GM21576 (cell line): Measurements from ENCODE around the gene MEGF11.
"Not testable (repeated sequence)": the region's sequence is repeated elsewhere in the genome, so short reads cannot be mapped to it uniquely, and the experiment has no call there.

Source experiments
- ATAC-seq: cut with Tn5 transposase; IDR thresholded peaks from one replicate; pipeline ENCODE4 v1.9.1; 2021; ENCODE audit warnings: mild to moderate bottlenecking, moderate library complexity; ENCODE audit not compliant: unreplicated experiment

The MEGF11 gene

GRCh38 chr15:65986416-65986815 lies 267.1 kb downstream of the MEGF11 start:
- ATAC-seq, result no peak

- no peak for ATAC-seq
These were observed 268.2 kb downstream of the MEGF11 start for GRCh38 chr15:65985387-65985786.

DNA sequence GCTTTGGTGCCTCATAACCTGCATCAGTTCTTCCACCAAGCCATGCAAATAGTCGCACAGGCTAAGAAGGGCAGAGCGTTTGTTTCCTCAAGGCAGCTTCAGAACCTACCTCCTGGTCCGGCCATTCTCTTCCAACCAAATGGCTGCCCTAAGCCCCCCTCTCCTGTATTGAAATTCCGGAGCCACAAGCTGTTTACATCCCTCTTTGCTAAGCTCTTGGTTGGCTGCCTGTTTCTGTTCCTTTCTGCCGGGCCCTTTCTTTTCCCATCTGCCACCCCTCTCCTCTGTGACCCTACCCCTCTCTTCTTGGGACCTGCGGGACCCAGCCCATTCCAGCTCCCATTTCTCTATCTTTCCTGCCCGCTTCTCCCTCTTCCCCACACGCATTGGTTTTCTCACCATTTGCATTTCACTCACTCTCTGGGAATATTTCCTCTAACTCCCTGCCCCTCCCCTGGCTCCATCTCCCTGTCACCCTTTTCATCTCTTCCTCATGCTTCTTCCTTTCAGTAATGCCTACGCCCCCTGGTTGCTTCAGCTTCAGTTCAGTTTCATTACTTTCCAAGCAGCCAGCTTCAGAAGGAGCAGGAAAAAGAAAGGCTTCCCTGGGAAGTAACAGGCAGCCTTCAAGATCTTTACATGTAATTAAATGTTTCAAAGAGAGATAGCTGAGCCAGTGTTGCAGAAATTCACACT lies 270.8 kb downstream of the MEGF11 start:
- ATAC-seq, result no peak

DNA sequence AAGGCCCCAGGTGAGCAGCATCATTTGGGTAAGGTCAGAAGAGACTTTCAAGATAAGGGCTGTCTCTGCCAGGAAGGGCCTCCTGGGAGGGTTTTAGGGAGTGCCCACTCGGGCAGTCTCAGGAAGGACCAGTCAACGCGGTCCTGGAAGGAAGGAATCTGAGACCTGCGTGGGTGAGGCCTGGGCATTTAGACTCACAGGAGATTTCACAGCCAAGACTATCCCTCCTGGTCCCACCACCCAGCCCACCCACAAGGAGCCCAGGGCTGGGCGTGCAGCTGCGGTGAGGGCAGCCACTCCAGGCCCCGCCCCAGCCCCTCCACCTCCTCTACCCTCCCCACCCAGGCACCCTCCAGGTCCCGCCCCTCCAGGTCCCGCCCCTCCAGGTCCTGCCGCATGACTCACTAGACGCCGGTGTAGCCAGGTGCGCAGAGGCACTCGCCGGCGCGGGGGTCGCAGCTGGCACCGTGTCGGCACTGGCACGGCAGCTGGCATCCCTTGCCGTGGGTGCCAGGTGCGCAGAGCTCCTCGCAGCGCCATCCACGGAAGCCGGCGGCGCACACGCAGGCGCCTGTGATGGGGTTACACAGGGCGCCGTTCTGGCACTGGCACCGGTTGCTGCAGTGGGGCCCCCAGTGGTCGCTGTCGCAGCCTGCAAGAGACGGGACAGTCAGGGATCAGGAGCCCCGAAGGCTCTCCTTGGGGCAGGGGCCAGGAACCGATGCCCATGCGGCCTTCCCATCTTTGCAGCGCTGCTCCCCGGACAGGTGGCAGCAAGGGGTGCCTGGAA lies 271.5 kb downstream of the MEGF11 start:
- ATAC-seq, result peak; percentile 60

GRCh38 chr15:65980824-65981456 lies 272.6 kb downstream of the MEGF11 start:
- ATAC-seq, result no peak

GRCh38 chr15:65979837-65980236 lies 273.7 kb downstream of the MEGF11 start:
- ATAC-seq, result no peak

DNA sequence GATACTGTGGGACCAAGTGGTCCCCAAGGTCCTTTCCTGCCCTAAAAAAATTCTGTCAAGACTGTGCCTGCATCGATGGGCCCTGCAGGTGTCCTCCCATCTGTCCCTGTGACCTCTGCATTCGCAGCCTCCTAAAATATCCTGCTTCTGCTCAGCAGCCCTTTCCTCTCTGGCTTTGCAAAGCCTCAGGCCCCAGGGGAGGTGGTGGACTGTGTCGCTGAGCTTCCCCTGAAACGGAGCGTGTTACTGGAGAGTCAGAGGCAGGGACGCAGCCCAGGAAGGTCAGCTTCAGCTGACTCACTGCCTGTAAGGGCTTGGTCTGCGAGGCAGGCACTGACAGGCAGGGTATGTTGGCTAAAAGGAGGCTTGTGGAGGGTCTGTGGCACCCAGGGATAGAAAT lies 274.2 kb downstream of the MEGF11 start:
- ATAC-seq, result no peak

DNA sequence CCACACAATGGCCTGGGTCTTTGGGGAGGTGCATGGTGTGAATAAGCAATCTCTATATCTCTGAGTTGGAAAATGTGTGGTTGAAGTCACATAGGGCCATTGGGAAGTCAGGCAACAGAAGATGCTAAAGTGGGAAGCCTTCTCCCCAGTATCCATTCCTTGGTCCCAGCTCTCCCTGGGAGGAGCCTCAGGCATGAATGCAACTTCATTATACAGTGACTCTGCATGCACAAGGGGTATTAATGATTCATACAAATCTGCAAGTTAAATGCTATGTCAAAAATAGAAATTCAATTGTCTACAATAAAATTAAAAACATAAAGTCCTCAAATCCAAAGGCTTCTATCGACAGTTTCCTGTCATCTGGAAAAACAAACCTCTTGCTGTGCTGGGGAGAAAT lies 275.4 kb downstream of the MEGF11 start:
- no peak for ATAC-seq

GRCh38 chr15:65976196-65976595 lies 277.4 kb downstream of the MEGF11 start:
- not testable (repeated sequence) for ATAC-seq

DNA sequence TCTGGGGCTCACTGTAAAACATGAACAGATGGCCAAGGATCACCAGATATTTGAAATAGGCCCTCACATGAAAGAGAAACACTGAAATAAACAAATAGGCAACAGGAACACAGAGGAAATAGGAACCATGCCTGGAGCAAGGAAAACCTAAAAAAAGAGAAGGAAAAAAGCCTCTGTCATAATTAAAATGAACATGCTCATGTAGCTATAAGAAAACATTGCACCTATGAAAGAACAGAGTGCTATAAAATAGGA lies 281.9 kb downstream of the MEGF11 start:
- no peak for ATAC-seq

DNA sequence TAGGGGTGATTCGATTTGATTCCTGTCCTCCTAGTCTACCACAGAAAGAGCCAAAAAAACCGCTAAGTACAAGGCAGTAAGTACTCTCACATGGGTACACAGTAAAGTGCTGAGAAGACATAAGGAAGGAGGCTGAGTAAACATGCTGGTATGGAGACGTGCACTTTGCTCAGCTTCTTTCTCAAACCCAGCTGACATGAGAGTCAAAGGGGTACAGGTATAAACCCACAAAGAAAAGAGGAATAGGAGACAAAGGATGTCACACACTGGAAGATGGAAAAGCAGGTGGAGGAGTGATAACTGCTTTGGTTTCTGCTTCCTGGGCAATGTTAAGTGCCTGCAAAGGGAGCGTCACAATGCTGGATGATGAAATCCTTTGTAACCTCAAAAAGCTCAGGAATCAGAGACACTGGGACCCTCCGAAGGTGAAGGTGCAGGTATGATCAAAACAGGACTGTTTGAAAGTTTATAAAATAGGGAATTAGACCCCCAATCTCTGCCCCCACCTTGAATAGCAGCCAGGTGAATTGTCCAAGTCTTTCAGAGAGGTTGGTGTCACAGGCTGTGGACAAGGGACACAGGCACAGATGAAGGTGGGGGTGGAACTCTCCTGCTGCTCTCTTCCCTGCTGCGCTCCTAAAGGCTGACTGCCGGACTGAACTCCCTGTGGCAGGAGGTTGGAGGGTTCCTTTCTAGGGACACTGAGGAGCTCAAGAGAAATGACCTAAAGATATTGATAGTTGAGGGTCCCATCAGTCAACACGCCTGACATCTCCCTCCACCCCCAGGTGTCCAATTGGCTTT lies 282.4 kb downstream of the MEGF11 start:
- ATAC-seq, result no peak

GRCh38 chr15:65969865-65970816 lies 283.4 kb downstream of the MEGF11 start:
- ATAC-seq, result no peak

DNA sequence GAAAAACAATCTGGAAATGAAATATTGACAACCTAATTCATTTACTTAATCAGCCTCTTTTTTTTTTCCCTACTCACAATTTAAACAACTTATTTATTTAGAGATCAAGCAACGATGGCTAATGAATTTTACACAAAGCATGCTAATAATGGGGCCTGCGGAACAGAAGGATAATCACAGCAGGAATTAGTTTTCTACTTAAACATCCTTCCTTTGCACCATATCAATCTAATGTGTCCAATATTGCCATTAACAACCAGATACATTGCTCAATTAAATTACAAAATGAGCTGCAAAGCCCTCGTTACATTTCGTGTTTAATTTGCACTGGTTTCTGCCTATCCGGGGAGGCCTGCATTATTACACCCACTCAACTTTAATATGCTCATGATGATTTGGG lies 285.0 kb downstream of the MEGF11 start:
- no peak for ATAC-seq

- ATAC-seq, result no peak
These were observed 288.6 kb downstream of the MEGF11 start for GRCh38 chr15:65964792-65965433.

DNA sequence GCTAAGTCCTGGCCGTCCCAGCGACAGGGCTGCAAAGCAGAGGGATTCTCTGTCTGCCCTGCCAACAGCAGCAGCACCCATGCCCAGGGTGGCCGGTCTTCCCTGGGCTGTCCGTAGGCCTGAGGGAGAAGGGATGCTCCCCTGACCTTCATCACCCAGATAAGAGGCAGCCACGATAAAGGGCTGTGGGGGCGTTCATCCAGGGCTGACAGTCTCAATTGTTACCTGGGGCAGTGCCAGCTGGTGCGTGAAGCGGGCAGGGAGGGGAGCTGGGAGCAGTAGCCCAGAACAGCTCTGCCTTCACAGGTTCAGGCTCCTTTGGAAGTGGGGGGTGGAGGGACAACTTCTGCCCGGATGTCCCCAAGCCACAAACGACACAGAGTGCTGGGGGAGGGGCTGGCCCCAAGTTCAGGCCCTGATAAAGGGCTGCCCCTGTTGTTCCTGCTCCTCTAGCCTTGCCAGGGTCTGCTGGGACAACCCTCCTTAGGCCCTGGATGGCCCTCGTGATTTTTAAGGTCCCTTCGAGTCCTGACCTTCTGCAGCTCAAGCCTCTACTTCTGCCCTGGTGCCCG lies 289.6 kb downstream of the MEGF11 start:
- ATAC-seq, result no peak

GRCh38 chr15:65963358-65963757 lies 290.2 kb downstream of the MEGF11 start:
- no peak for ATAC-seq

DNA sequence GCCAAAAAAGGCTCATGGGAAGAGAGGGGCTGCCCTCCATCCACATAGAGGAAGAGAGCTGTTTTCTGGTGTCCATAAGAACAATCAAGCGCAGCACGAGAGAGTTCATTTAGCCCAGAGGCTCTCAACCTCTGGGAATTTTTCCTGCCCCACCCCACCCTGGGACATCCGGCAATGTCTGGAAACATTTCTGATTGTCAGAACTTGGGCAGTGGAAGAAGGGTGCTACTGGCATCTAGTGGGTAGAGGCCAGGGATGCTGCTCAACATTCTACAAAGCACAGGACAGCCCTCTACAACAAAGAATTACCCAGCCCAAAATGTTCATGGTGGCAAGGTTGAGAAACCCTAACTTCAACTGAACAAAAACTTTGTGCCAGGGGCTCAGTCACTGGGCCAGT lies 291.4 kb downstream of the MEGF11 start:
- ATAC-seq, result no peak

- ATAC-seq, result no peak
These were observed 293.0 kb downstream of the MEGF11 start for GRCh38 chr15:65960586-65960985.

DNA sequence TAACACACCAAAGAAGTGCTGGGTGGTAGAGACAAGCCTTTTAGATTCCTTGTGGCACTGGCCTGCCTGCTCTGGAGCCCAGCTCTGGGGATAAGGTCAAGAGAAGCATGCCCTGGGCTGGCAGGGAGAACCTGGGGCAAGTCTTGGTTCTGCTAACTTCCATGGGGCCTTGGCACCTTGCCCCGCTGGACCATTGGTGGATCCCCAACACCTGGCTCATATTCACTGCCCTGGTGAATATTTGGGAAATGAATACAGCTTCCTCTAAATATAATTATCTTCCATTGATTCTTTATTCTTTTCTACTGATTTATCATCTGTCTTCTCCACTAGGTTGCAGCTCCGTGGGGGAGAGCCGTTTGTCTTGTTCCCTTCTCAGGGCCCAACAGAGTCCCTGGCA lies 294.7 kb downstream of the MEGF11 start:
- ATAC-seq, result no peak

GRCh38 chr15:65957451-65957850 lies 296.1 kb downstream of the MEGF11 start:
- ATAC-seq, result no peak
